Psoas muscle (tissue), 8 donors: ENCODE results near the gene HDDC3. TPM values are rescaled to one million over a fixed set of nuclear protein-coding genes. Genes with fewer than 3 reads are reported as not detected.

Experiments
- ATAC-seq, 4 donors: fragments of 200-7000 bp; cut with Tn5 transposase; one replicate each; pipeline ENCODE4 v1.9.1; 2020; ENCODE audit warnings: moderate library complexity in 3 of 4, mild to moderate bottlenecking in 2 of 4
- DNase-seq, 2 donors: peaks; one replicate each; pipeline ENCODE4 v3.0.0-alpha.2; 2020
- H3K27ac ChIP-seq: fragments of 200-600 bp; one replicate; pipeline ENCODE4 v1.8.0; 2022
- H3K27me3 ChIP-seq, 3 donors: fragments of 200-600 bp in 1 of 3; one replicate each; pipeline versions ENCODE4 v1.6.1 to v1.8.0; 2013 to 2022; ENCODE audit warnings: low read length in 2 of 3, mild to moderate bottlenecking in 2 of 3, moderate library complexity in 1 of 3; ENCODE audit not compliant: insufficient read depth in 3 of 3
- H3K36me3 ChIP-seq, 2 donors: fragments of 200-600 bp in 1 of 2; one replicate each; pipeline versions ENCODE4 v1.6.1 to v1.8.0; 2013 to 2022; ENCODE audit warnings: low read depth in 1 of 2, mild to moderate bottlenecking in 1 of 2, moderate library complexity in 1 of 2; ENCODE audit not compliant: insufficient read depth in 1 of 2
- H3K4me1 ChIP-seq: fragments of 200-600 bp; one replicate; pipeline ENCODE4 v1.8.0; 2022
- H3K4me3 ChIP-seq: fragments of 200-600 bp; one replicate; pipeline ENCODE4 v1.8.0; 2022; ENCODE audit warnings: mild to moderate bottlenecking
- H3K9me3 ChIP-seq: fragments of 200-600 bp; one replicate; pipeline ENCODE4 v1.8.0; 2022
- CTCF ChIP-seq: fragments of 200-600 bp; IDR thresholded peaks from one replicate; pipeline ENCODE4 v1.8.0; 2022; ENCODE audit warnings: antibody characterized with exemption
- WGBS, 3 donors: extraction: QIAGEN DNeasy Blood & Tissue Kit; methylation state at CpG; one replicate each; pipeline versions ENCODE4 v1.1.6 to v1.1.7; 2013; 5-methylcytosine and 5-hydroxymethylcytosine counted together
- intact Hi-C, 2 donors: fragments of 100-400 bp; cut with DNase I; formaldehyde crosslinking; loops; one replicate each; pipeline versions ENCODE4 v1.11.0 to v1.14.2; 2022
- polyA plus RNA-seq, 3 donors: library from polyadenylated mRNA; stranded (reverse); fragments of 200-250 nt; gene quantifications; one replicate each; pipeline ENCODE4 v1.2.3, GENCODE V29; 2013
- total RNA-seq, 4 donors: library from RNA; stranded (reverse); fragmentation: NEBNext Ultra II Directional in 2 of 4; extraction: Animal tissue kit (Norgen Biotek cat#: 25700) in 2 of 4; gene quantifications; one replicate each; pipeline versions ENCODE4 v1.2.1 to v1.2.4, GENCODE V29; 2021 to 2023
- donor health status: healthy with polysubstance abuse.
- donor health status: DM: no; HTN: no; CAD: no; lungs with moderate emphysema.
- donor health status: Bipolar disorder and iron deficiency.
- donor health status: healthy.
- donor health status: DM: yes; HTN: yes; CAD: no.
- donor health status: DM: no; HTN: no; CAD: no.
- donor health status: DM: no; HTN: no; CAD: no.
- donor health status: DM: yes; HTN: yes; CAD: no.

The HDDC3 gene
- total and polyA plus RNA-seq, 7 donors = 7.2 to 25.5 (median 13.2) TPM

- no peaks in the 10 kb centered on the region for H3K9me3 ChIP-seq
- no peaks in the 10 kb centered on the region for H3K27me3 ChIP-seq
- DNase-seq (no peak), ATAC-seq (no peak)
- no peak overlapping the region for H3K27ac ChIP-seq
- H3K4me3 ChIP-seq = no peak overlapping the region
- no peak for TF ChIP-seq CTCF
- intact Hi-C loops = no loop called here
- H3K36me3 ChIP-seq = peaks cover 5 to 84% of the 10 kb centered on the region in 2 donors
- H3K4me1 ChIP-seq = peaks cover 5% of the 10 kb centered on the region
- 97 to 98% (median 97%) methylated on average over 6 of the region's 6 CpGs for WGBS, 3 donors
These were observed 18.3 kb upstream of the HDDC3 start for GRCh38 chr15:90950676-90951075.

DNA sequence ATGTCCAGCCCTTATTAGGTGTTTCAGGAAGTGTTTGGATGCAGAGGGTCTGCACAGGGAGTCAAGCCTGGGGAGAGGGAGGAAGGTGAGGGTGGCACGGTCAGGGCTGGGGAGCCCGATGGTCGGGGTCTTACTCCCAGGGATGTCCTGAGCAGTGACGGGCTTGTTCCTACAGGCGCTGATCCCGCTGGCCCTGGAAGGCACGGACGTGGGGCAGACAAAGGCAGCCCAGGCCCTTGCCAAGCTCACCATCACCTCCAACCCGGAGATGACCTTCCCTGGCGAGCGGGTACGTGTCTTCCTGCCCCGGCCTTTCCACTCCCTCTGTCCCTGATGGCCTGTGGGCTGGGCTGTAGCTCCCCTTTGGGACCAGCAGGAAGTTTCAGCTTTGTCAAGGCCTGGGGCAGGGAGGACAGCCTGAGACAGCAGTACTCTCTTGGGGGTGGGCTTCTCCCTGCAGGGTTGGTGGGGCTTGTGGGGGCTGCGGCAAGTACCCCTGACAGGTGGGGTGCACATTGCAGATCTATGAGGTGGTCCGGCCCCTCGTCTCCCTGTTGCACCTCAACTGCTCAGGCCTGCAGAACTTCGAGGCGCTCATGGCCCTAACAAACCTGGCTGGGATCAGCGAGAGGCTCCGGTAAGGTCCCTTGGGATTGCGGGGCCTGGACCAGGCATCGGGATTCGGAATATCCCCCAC is 17.8 kb upstream of the HDDC3 start:
- Histone ChIP-seq H3K4me1 (no peaks in the 10 kb centered on the region), H3K36me3 (peaks cover 5 to 90% of the 10 kb centered on the region in 2 donors), H3K4me3 (no peak overlapping the region), H3K27me3 (no peaks in the 10 kb centered on the region), H3K9me3 (no peaks in the 10 kb centered on the region), H3K27ac (no peak overlapping the region)
- 90 to 91% (median 91%) methylated on average over 23 of the region's 23 CpGs for WGBS, 3 donors
- no peak for DNase-seq
- TF ChIP-seq CTCF = no peak
- no peak for ATAC-seq
- intact Hi-C loops = no loop called here

DNA sequence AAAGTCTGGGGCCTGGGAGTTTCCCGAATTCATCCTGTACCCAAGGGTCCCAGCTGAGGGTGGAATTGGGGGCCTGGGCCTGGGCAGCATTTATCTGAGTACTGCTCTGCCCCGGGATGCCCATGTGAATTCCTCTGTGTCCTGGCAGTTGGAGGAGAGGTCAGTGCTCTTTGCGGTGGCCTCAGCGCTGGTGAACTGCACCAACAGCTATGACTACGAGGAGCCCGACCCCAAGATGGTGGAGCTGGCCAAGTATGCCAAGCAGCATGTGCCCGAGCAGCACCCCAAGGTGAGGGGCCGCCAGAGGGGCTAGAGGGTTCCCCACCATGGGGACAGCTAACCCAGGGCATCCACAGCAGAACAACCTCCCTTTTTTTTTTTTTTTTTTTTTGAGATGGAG is 16.2 kb upstream of the HDDC3 start:
- no peaks in the 10 kb centered on the region for H3K27me3 ChIP-seq
- 87 to 97% (median 97%) methylated on average over 8 of the region's 8 CpGs for WGBS, 3 donors

GRCh38 chr15:90947577-90948357 is 15.4 kb upstream of the HDDC3 start:
- Histone ChIP-seq H3K36me3 (peaks cover 2 to 100% of the 10 kb centered on the region in 2 donors), H3K4me3 (no peak overlapping the region), H3K9me3 (no peaks in the 10 kb centered on the region), H3K27me3 (no peaks in the 10 kb centered on the region), H3K4me1 (no peaks in the 10 kb centered on the region), H3K27ac (no peak overlapping the region)
- DNase-seq (no peak), ATAC-seq (no peak)
- intact Hi-C loops = no loop called here
- no peak for TF ChIP-seq CTCF
- WGBS, 3 donors = 85 to 92% (median 87%) methylated on average over 18 of the region's 18 CpGs

More for the DNA sequence above, 16.2 kb upstream of the HDDC3 start:
- Histone ChIP-seq H3K4me3 (no peak overlapping the region), H3K4me1 (no peaks in the 10 kb centered on the region), H3K36me3 (peaks cover 5 to 100% of the 10 kb centered on the region in 2 donors), H3K27ac (no peak overlapping the region), H3K9me3 (no peaks in the 10 kb centered on the region)
- no peak for DNase-seq
- TF ChIP-seq CTCF = no peak
- intact Hi-C loops = no loop called here
- ATAC-seq = no peak
